ENCODE results near the gene ITGB6. TPM values are rescaled to one million over a fixed set of nuclear protein-coding genes. Genes with fewer than 3 reads are reported as not detected.

The ITGB6 gene
- total RNA-seq, 1 experiment from 2014 or later = not detected

- CTCF ChIA-PET = interaction anchor here (1.0 kb wide), 1 partner anchor 57 kb away, joined by 3 read pairs; no protein-coding TSS in a partner anchor
- no peak for ATAC-seq
These were observed 58.2 kb downstream of the ITGB6 start for GRCh38 chr2:160141912-160142311.

More at GRCh38 chr2:160141912-160142311, 58.2 kb downstream of the ITGB6 start:
- Mint-ChIP-seq H3K4me3 (no peak overlapping the region), H3K36me3 (no peaks in the 10 kb centered on the region), H3K27ac (no peak overlapping the region), H3K9me3 (no peaks in the 10 kb centered on the region), H3K4me1 (no peaks in the 10 kb centered on the region), H3K27me3 (ENCODE audit: low read depth) (no peaks in the 10 kb centered on the region)
- TF ChIP-seq ETV6 (CRISPR knock-in tag; IDR thresholded peaks at IDR 0.05) (no peak), OVOL2 (CRISPR knock-in tag; IDR thresholded peaks at IDR 0.05; ENCODE audit: borderline replicate concordance) (no peak), ZNF317 (CRISPR knock-in tag; IDR thresholded peaks at IDR 0.05; ENCODE audit: borderline replicate concordance, low read depth) (no peak), ZBTB43 (CRISPR knock-in tag; IDR thresholded peaks at IDR 0.05) (no peak), ZMAT4 (CRISPR knock-in tag; IDR thresholded peaks at IDR 0.05) (no peak), AFF4 (CRISPR knock-in tag; IDR thresholded peaks at IDR 0.05; ENCODE audit: borderline replicate concordance) (no peak), ZNF219 (CRISPR knock-in tag; IDR thresholded peaks at IDR 0.05; ENCODE audit: borderline replicate concordance) (no peak), ZNF232 (CRISPR knock-in tag; IDR thresholded peaks at IDR 0.05) (no peak), RORB (CRISPR knock-in tag; IDR thresholded peaks at IDR 0.05) (no peak), PREB (CRISPR knock-in tag; IDR thresholded peaks at IDR 0.05; ENCODE audit: borderline replicate concordance) (no peak), SP1 (CRISPR knock-in tag; conservative IDR thresholded peaks at IDR 0.05) (no peak), HMGXB4 (CRISPR knock-in tag; IDR thresholded peaks at IDR 0.05) (no peak), IRF2 (CRISPR knock-in tag; IDR thresholded peaks at IDR 0.05; ENCODE audit: borderline replicate concordance, low read depth) (no peak), FOXK1 (CRISPR knock-in tag; IDR thresholded peaks at IDR 0.05) (no peak), MAX (CRISPR knock-in tag; IDR thresholded peaks at IDR 0.05) (no peak), JAZF1 (CRISPR knock-in tag; IDR thresholded peaks at IDR 0.05) (no peak), ATF6 (CRISPR knock-in tag; IDR thresholded peaks at IDR 0.05) (no peak)
- POLR2A ChIA-PET = no interaction called here
- no peak for DNase-seq (ENCODE audit: low spot score)

All from WTC11 (cell line).